Measurements from ENCODE around the gene KIF12. TPM values are rescaled to one million over a fixed set of nuclear protein-coding genes. Genes with fewer than 3 reads are reported as not detected.

The KIF12 gene
- total RNA-seq, 1 experiment from 2014 or later, result not detected

Other genes starting within 250 kb of the KIF12 start
- 0.20 and 0.23 TPM in 2 replicates for gene ZNF618, start 223.0 kb downstream of the KIF12 start, total RNA-seq (2021)
- not detected in 2 replicates for gene AMBP, start 21.0 kb downstream of the KIF12 start, total RNA-seq (2021)
- gene COL27A1, start 56.2 kb upstream of the KIF12 start, total RNA-seq (2021), result 0.39 and 0.83 TPM in 2 replicates
- not detected in 2 replicates for gene ORM1, start 223.8 kb upstream of the KIF12 start, total RNA-seq (2021)
- gene ORM2, start 230.6 kb upstream of the KIF12 start, total RNA-seq (2021), result not detected in 2 replicates

Data from PC-9 (cell line).